Caco-2 (cell line): ENCODE measurements around the gene REELD1. TPM values are rescaled to one million over a fixed set of nuclear protein-coding genes. Genes with fewer than 3 reads are reported as not detected.

Source experiments
- BruUV-seq: library from RNA; stranded (reverse); fragments of 400-500 nt; replicated peaks from 2 replicates; lab custom pipeline; 2021; lab: Mats Ljungman, UMichigan
- CTCF ChIA-PET: fragments of 300-600 bp; sonication (Branson Sonifier 250); formaldehyde crosslinking; loops from one replicate; lab custom pipeline; 2022; ENCODE audit warnings: antibody characterized with exemption; lab: Charles Lee
- POLR2A ChIA-PET: fragments of 300-600 bp; sonication (Branson Sonifier 250); formaldehyde crosslinking; loops from one replicate; lab custom pipeline; 2022; ENCODE audit warnings: antibody characterized with exemption; lab: Charles Lee
- DNase-seq, 2 experiments: peaks; one replicate each; pipeline versions ENCODE4 v3.0.0 to v3.0.0-alpha.2; 2020 to 2022
- H3K27me3 ChIP-seq: replicated peaks from 2 replicates; pipeline ENCODE4 v1.6.0; 2011; ENCODE audit warnings: low read length; ENCODE audit not compliant: control insufficient read depth, insufficient read depth
- H3K36me3 ChIP-seq: 2 replicates; pipeline ENCODE4 v1.5.1; 2011; ENCODE audit warnings: low read length; ENCODE audit not compliant: control insufficient read depth, insufficient read depth
- H3K4me1 ChIP-seq: fragments of 250-450 bp; sonication (Bioruptor Pico); 2 replicates; pipeline ENCODE4 v1.5.1; 2020; ENCODE audit warnings: mild to moderate bottlenecking
- H3K4me3 ChIP-seq: 2 replicates; pipeline ENCODE4 v1.5.1; 2011; ENCODE audit warnings: low read depth, mild to moderate bottlenecking, control low read depth, low read length
- H3K9me3 ChIP-seq: fragments of 250-450 bp; sonication (Bioruptor Pico); 2 replicates; pipeline ENCODE4 v1.5.1; 2020; ENCODE audit warnings: mild to moderate bottlenecking, moderate library complexity
- H3K27ac Mint-ChIP-seq: one replicate; pipeline ENCODE4 v1.8.0; 2022; ENCODE audit warnings: mixed read lengths; ENCODE audit not compliant: unreplicated experiment
- H3K27me3 Mint-ChIP-seq: one replicate; pipeline ENCODE4 v1.8.0; 2022; ENCODE audit warnings: mixed read lengths; ENCODE audit not compliant: insufficient read depth, unreplicated experiment
- H3K36me3 Mint-ChIP-seq: one replicate; pipeline ENCODE4 v1.8.0; 2022; ENCODE audit warnings: mild to moderate bottlenecking, mixed read lengths; ENCODE audit not compliant: insufficient read depth, unreplicated experiment
- H3K4me1 Mint-ChIP-seq: one replicate; pipeline ENCODE4 v1.8.0; 2022; ENCODE audit warnings: low read depth, mixed read lengths; ENCODE audit not compliant: unreplicated experiment
- H3K4me3 Mint-ChIP-seq: one replicate; pipeline ENCODE4 v1.8.0; 2022; ENCODE audit warnings: mild to moderate bottlenecking, moderate library complexity, mixed read lengths; ENCODE audit not compliant: unreplicated experiment
- H3K9me3 Mint-ChIP-seq: one replicate; pipeline ENCODE4 v1.8.0; 2022; ENCODE audit warnings: mixed read lengths; ENCODE audit not compliant: unreplicated experiment
- CTCF ChIP-seq, 2 experiments: fragments of 200-600 bp in 1 of 2; IDR thresholded peaks; 1 replicate in 1 of 2; 2 replicates in 1 of 2; pipeline versions ENCODE4 v1.5.1 to v1.8.0; 2011 to 2022; ENCODE audit warnings: antibody characterized with exemption in 1 of 2, control low read depth in 1 of 2, inconsistent platforms in 1 of 2, low read depth in 1 of 2, low read length in 1 of 2, mild to moderate bottlenecking in 1 of 2, moderate library complexity in 1 of 2; ENCODE audit not compliant: insufficient read depth in 1 of 2, severe bottlenecking in 1 of 2, unreplicated experiment in 1 of 2
- intact Hi-C: fragments of 100-400 bp; cut with micrococcal nuclease; formaldehyde crosslinking; loops from one replicate; pipeline ENCODE4 v1.10.0; 2022; ENCODE audit not compliant: unreplicated experiment
- total RNA-seq: library from RNA; stranded (reverse); gene quantifications from 2 replicates; pipeline ENCODE4 v1.2.3, GENCODE V29; 2022

REELD1 gene
- total RNA-seq, 1 experiment from 2014 or later = not detected

- TF ChIP-seq CTCF (IDR thresholded peaks at IDR 0.05; ENCODE audit: insufficient read depth in 1 of 2, low read depth in 1 of 2, low read length in 1 of 2, severe bottlenecking in 1 of 2, unreplicated experiment in 1 of 2) = no peak
- no peaks in the 10 kb centered on the region for H3K27me3 ChIP-seq
- CTCF ChIA-PET = no interaction called here
Observed at GRCh38 chr4:146267826-146268225, 53.5 kb downstream of the REELD1 start.

DNA sequence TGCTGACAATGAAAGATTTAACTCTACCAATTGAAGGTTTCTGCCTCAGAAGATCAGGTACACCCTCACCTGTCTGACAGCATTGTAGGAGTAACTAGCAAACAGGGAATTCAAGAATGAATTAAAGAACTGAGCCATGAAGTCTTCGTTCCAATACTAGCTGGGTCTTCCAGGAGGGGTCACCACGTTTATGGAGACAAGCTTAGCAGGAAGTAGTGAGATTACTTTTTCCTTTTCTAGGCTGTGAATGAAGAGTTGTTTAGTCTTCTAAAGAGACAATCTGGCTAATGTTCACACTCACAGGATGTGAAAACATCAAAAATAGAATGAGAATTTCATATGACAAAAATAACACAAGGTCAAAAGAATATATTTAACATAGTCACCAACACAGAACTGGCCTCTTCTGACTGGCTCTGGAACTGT is 54.9 kb downstream of the REELD1 start:
- Histone ChIP-seq H3K4me3 (no peak overlapping the region), H3K4me1 (no peaks in the 10 kb centered on the region), H3K27me3 (no peaks in the 10 kb centered on the region), H3K36me3 (no peaks in the 10 kb centered on the region), H3K9me3 (no peaks in the 10 kb centered on the region)
- intact Hi-C loops = no loop called here
- no peak overlapping the region for H3K27ac Mint-ChIP-seq
- no peak for DNase-seq
- no peaks in the 10 kb centered on the region for H3K36me3 Mint-ChIP-seq
- CTCF ChIA-PET = no interaction called here
- H3K4me3 Mint-ChIP-seq = no peak overlapping the region
- no peaks in the 10 kb centered on the region for H3K9me3 Mint-ChIP-seq
- H3K27me3 Mint-ChIP-seq = no peaks in the 10 kb centered on the region
- H3K4me1 Mint-ChIP-seq = no peaks in the 10 kb centered on the region
- POLR2A ChIA-PET = no interaction called here
- no peak for TF ChIP-seq CTCF (IDR thresholded peaks at IDR 0.05; ENCODE audit: insufficient read depth in 1 of 2, low read depth in 1 of 2, low read length in 1 of 2, severe bottlenecking in 1 of 2, unreplicated experiment in 1 of 2)
- BruUV-seq = no TSS peak

More at GRCh38 chr4:146267826-146268225, 53.5 kb downstream of the REELD1 start:
- no peaks in the 10 kb centered on the region for H3K36me3 Mint-ChIP-seq
- no peak overlapping the region for H3K27ac Mint-ChIP-seq
- H3K4me1 Mint-ChIP-seq = no peaks in the 10 kb centered on the region
- no peaks in the 10 kb centered on the region for H3K9me3 ChIP-seq
- no peak for DNase-seq
- H3K4me3 Mint-ChIP-seq = no peak overlapping the region
- no peaks in the 10 kb centered on the region for H3K27me3 Mint-ChIP-seq
- POLR2A ChIA-PET = no interaction called here
- no peaks in the 10 kb centered on the region for H3K9me3 Mint-ChIP-seq
- no peaks in the 10 kb centered on the region for H3K36me3 ChIP-seq
- intact Hi-C loops = no loop called here
- H3K4me3 ChIP-seq = no peak overlapping the region
- H3K4me1 ChIP-seq = no peaks in the 10 kb centered on the region
- BruUV-seq = no TSS peak

DNA sequence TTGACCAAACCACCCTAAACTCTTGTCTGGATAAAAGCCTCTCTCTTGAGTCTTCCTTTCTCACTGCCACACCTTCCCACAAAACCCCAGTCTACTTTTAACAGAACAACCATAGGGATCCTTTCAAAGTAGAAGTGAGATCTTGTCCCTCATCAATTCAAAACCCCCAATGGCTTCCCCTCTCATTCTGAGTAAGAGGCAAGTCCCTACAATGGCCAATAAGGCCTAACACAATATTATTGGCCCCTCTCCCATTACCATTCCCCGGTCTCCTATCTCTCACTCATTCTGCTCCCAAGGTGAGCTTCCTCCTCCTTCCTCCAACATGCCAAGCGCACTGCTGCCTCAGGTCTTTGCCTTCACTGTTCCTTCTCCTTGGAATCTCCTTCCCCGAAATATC is 57.1 kb downstream of the REELD1 start:
- Histone ChIP-seq H3K36me3 (no peaks in the 10 kb centered on the region), H3K4me1 (no peaks in the 10 kb centered on the region), H3K4me3 (no peak overlapping the region), H3K9me3 (no peaks in the 10 kb centered on the region), H3K27me3 (no peaks in the 10 kb centered on the region)
- ChIA-PET POLR2A (no interaction called here), CTCF (no interaction called here)
- Mint-ChIP-seq H3K4me1 (no peaks in the 10 kb centered on the region), H3K27me3 (no peaks in the 10 kb centered on the region), H3K36me3 (no peaks in the 10 kb centered on the region), H3K4me3 (no peak overlapping the region), H3K9me3 (no peaks in the 10 kb centered on the region), H3K27ac (no peak overlapping the region)
- intact Hi-C loops = no loop called here
- TF ChIP-seq CTCF (IDR thresholded peaks at IDR 0.05; ENCODE audit: insufficient read depth in 1 of 2, low read depth in 1 of 2, low read length in 1 of 2, severe bottlenecking in 1 of 2, unreplicated experiment in 1 of 2) = no peak
- DNase-seq = no peak
- no TSS peak for BruUV-seq
